ENCODE data around the gene B3GALT6. TPM values are rescaled to one million over a fixed set of nuclear protein-coding genes. Genes with fewer than 3 reads are reported as not detected.

The B3GALT6 gene
- total RNA-seq, 1 experiment from 2014 or later, result 20.0 TPM

DNA sequence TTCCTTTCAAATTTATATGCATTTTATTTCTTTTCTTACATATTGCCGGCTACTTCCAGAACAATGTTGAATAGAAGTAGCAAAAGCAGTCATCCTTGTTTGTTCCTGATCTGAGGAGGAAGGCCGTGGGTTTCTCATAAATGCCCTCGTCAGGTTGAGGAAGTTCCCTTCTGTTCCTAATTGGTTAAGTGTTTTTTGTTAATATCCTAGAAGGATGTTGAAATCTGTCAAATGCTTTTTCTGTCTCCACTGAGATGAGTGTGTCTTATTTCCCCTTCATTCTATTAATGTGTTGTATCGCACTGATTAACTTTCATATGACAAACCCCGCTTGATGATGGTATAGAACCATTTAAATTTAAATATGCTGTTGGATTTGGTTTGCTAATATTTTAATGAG, 42.9 kb upstream of the B3GALT6 start (continued):
- TF ChIP-seq, protein P1, sequence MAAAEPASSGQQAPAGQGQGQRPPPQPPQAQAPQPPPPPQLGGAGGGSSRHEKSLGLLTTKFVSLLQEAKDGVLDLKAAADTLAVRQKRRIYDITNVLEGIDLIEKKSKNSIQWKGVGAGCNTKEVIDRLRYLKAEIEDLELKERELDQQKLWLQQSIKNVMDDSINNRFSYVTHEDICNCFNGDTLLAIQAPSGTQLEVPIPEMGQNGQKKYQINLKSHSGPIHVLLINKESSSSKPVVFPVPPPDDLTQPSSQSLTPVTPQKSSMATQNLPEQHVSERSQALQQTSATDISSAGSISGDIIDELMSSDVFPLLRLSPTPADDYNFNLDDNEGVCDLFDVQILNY (CRISPR knock-in tag; IDR thresholded peaks at IDR 0.05), result no peak
- TF ChIP-seq ZNF425 (CRISPR knock-in tag; conservative IDR thresholded peaks at IDR 0.05) (no peak), KAT7 (CRISPR knock-in tag; IDR thresholded peaks at IDR 0.05; ENCODE audit: borderline replicate concordance) (no peak), ZNF138 (CRISPR knock-in tag; conservative IDR thresholded peaks at IDR 0.05) (no peak), GTF2I (CRISPR knock-in tag; conservative IDR thresholded peaks at IDR 0.05) (no peak), ZNF532 (CRISPR knock-in tag; IDR thresholded peaks at IDR 0.05; ENCODE audit: borderline replicate concordance) (no peak), ZNF121 (CRISPR knock-in tag; IDR thresholded peaks at IDR 0.05) (no peak), ARID4B (CRISPR knock-in tag; IDR thresholded peaks at IDR 0.05; ENCODE audit: borderline replicate concordance) (no peak)
- TF ChIP-seq, protein P2, sequence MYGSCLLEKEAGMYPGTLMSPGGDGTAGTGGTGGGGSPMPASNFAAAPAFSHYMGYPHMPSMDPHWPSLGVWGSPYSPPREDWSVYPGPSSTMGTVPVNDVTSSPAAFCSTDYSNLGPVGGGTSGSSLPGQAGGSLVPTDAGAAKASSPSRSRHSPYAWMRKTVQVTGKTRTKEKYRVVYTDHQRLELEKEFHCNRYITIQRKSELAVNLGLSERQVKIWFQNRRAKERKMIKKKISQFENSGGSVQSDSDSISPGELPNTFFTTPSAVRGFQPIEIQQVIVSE (CRISPR knock-in tag; IDR thresholded peaks at IDR 0.05; ENCODE audit: borderline replicate concordance), result no peak

- H3K36me3 Mint-ChIP-seq, result peaks cover 15% of the 10 kb centered on the region
These were observed 40.3 kb upstream of the B3GALT6 start for GRCh38 chr1:1191734-1192133.

More at GRCh38 chr1:1191734-1192133, 40.3 kb upstream of the B3GALT6 start:
- H3K27ac Mint-ChIP-seq, result no peak overlapping the region
- peaks cover 56% of the 10 kb centered on the region for H3K9me3 Mint-ChIP-seq
- H3K27me3 Mint-ChIP-seq (ENCODE audit: low read depth), result peaks cover 22% of the 10 kb centered on the region
- ChIA-PET CTCF (no interaction called here), POLR2A (no interaction called here)
- TF ChIP-seq FOXK1 (CRISPR knock-in tag; IDR thresholded peaks at IDR 0.05) (no peak), E2F4 (CRISPR knock-in tag; IDR thresholded peaks at IDR 0.05; ENCODE audit: borderline replicate concordance, low read depth) (no peak), ATF1 (CRISPR knock-in tag; IDR thresholded peaks at IDR 0.05) (no peak), ZNF281 (CRISPR knock-in tag; IDR thresholded peaks at IDR 0.05) (no peak), ZNF232 (CRISPR knock-in tag; IDR thresholded peaks at IDR 0.05) (no peak), ERG (CRISPR knock-in tag; IDR thresholded peaks at IDR 0.05) (no peak), PRRX2 (CRISPR knock-in tag; IDR thresholded peaks at IDR 0.05) (no peak)
- DNase-seq (ENCODE audit: low spot score) (no peak), ATAC-seq (no peak)
- H3K4me3 Mint-ChIP-seq, result no peak overlapping the region
- no peaks in the 10 kb centered on the region for H3K4me1 Mint-ChIP-seq

Data from WTC11 (cell line).